GM12801 (cell line): ENCODE data around the gene PSD4.

Experiments used
- TF ChIP-seq, protein P1 (sequence below): IDR thresholded peaks from one replicate; pipeline ENCODE4 v1.5.1; 2011; ENCODE audit warnings: control low read depth; ENCODE audit not compliant: insufficient read length; ENCODE audit errors: extremely low read depth

The PSD4 gene

GRCh38 chr2:113186433-113186796 lies 12.6 kb downstream of the PSD4 start:
- TF ChIP-seq, protein P1, sequence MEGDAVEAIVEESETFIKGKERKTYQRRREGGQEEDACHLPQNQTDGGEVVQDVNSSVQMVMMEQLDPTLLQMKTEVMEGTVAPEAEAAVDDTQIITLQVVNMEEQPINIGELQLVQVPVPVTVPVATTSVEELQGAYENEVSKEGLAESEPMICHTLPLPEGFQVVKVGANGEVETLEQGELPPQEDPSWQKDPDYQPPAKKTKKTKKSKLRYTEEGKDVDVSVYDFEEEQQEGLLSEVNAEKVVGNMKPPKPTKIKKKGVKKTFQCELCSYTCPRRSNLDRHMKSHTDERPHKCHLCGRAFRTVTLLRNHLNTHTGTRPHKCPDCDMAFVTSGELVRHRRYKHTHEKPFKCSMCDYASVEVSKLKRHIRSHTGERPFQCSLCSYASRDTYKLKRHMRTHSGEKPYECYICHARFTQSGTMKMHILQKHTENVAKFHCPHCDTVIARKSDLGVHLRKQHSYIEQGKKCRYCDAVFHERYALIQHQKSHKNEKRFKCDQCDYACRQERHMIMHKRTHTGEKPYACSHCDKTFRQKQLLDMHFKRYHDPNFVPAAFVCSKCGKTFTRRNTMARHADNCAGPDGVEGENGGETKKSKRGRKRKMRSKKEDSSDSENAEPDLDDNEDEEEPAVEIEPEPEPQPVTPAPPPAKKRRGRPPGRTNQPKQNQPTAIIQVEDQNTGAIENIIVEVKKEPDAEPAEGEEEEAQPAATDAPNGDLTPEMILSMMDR: no peak

GRCh38 chr2:113187771-113188170 lies 14.0 kb downstream of the PSD4 start:
- TF ChIP-seq, protein P1: no peak

DNA sequence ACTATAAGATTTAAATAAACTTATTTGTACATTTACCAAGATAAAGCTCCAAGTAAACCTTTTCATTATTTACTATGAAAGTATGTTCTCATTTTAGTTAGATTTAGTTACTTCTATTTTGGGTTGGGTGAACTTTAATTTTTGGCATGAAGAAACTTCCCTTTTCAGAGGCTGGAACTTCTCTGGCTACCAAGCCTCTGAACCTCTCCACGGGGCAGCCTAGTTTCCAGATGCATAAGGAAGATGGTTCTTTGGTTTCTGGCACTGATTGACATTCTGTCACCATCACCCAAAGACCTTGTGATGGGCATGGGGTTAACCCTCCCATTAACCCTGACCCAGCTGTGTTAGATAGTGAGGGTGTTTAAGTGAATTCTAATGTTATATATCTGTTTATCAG lies 17.1 kb downstream of the PSD4 start:
- TF ChIP-seq, protein P1: no peak

- TF ChIP-seq, protein P1: no peak
These were observed 18.8 kb downstream of the PSD4 start for GRCh38 chr2:113192459-113193100.

DNA sequence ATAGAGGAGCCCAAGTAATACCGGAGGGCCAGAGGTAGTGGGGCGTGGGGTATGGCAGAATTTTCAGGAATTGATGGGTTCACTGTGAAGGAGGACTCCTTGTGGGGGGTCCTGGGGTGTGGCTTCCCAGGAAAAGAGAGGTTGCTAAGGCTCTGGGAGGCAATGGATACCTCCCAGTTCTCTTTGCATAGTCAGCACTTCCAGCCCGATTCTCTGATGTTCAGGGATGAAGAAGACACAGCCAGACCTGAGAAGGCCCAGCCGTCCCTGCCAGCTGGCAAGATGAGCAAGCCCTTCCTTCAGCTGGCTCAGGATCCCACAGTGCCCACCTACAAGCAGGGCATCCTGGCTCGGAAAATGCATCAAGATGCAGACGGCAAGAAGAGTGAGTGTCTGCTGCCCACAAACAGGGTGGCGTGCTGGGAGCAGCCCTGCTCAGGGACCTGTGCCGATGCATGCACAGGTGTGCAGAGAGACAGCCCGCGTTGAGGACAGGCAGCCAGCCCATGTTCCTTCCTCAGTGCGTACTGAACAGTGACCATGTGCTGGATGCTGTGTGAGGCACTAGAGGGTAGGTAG lies 22.2 kb downstream of the PSD4 start:
- TF ChIP-seq, protein P1: no peak

DNA sequence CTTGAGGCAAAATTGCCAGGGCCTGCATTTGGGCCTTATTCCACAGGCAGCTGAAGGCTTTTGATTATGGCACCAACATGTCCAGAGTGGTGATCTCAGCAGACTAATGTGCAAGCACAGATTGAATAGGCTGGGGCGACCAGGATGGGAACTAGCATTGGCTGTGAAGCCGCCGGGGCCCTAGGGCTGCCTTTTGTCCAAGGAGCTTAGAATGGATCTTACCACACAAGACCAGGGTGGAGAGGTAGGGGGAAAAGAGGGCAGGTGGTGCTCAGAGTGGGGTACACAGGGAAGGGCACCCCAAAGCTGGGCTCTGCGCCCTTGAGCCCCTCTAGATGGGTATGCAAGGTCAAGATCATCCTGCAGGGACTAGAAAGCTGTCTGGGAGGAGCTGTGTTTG lies 23.1 kb downstream of the PSD4 start:
- TF ChIP-seq, protein P1: no peak

GRCh38 chr2:113197347-113198047 lies 23.7 kb downstream of the PSD4 start:
- TF ChIP-seq, protein P1: no peak
